ENCODE results near the gene EXTL2. TPM values are rescaled to one million over a fixed set of nuclear protein-coding genes. Genes with fewer than 3 reads are reported as not detected.

EXTL2 gene
- total RNA-seq, 2 donors from 2014 or later: 4.8 to 7.2 TPM

- Histone ChIP-seq H3K9me3 (no peaks in the 10 kb centered on the region), H3K9ac (ENCODE audit: low read depth in 2 of 2, low read length in 2 of 2) (no peak overlapping the region), H3K4me3 (no peak overlapping the region), H3K27me3 (no peaks in the 10 kb centered on the region), H3K4me1 (no peaks in the 10 kb centered on the region), H3K36me3 (no peaks in the 10 kb centered on the region), H3K27ac (no peak overlapping the region)
- intact Hi-C loops (cut with DNase I): no loop called here
- no peak for TF ChIP-seq CTCF (IDR thresholded peaks at IDR 0.05)
- DNase-seq: no peak
Observed at GRCh38 chr1:100881687-100882086, 13.0 kb downstream of the EXTL2 start.

- no peak for DNase-seq
- intact Hi-C loops (cut with DNase I): no loop called here
- Histone ChIP-seq H3K4me3 (no peak overlapping the region), H3K27me3 (no peaks in the 10 kb centered on the region), H3K36me3 (no peaks in the 10 kb centered on the region), H3K9ac (ENCODE audit: low read depth in 2 of 2, low read length in 2 of 2) (no peak overlapping the region), H3K9me3 (no peaks in the 10 kb centered on the region), H3K4me1 (no peaks in the 10 kb centered on the region), H3K27ac (no peak overlapping the region)
- no peak for TF ChIP-seq CTCF (IDR thresholded peaks at IDR 0.05)
Observed at GRCh38 chr1:100879422-100879821, 15.2 kb downstream of the EXTL2 start.

- H3K9me3 ChIP-seq: no peaks in the 10 kb centered on the region
- H3K4me1 ChIP-seq: no peaks in the 10 kb centered on the region
- H3K9ac ChIP-seq (ENCODE audit: low read depth in 2 of 2, low read length in 2 of 2): no peak overlapping the region
- no peak for TF ChIP-seq CTCF (IDR thresholded peaks at IDR 0.05)
- no peaks in the 10 kb centered on the region for H3K36me3 ChIP-seq
- H3K4me3 ChIP-seq: no peak overlapping the region
- no peak for DNase-seq
- no peaks in the 10 kb centered on the region for H3K27me3 ChIP-seq
- intact Hi-C loops (cut with DNase I): no loop called here
- no peak overlapping the region for H3K27ac ChIP-seq
Observed at GRCh38 chr1:100876291-100876690, 18.4 kb downstream of the EXTL2 start.

GRCh38 chr1:100875228-100875627 is 19.4 kb downstream of the EXTL2 start:
- Histone ChIP-seq H3K36me3 (no peaks in the 10 kb centered on the region), H3K27me3 (no peaks in the 10 kb centered on the region), H3K27ac (no peak overlapping the region), H3K4me1 (no peaks in the 10 kb centered on the region), H3K9ac (ENCODE audit: low read depth in 2 of 2, low read length in 2 of 2) (no peak overlapping the region), H3K9me3 (no peaks in the 10 kb centered on the region), H3K4me3 (no peak overlapping the region)
- TF ChIP-seq CTCF (IDR thresholded peaks at IDR 0.05): no peak
- no peak for DNase-seq
- intact Hi-C loops (cut with DNase I): no loop called here

- intact Hi-C loops (cut with DNase I): no loop called here
- Histone ChIP-seq H3K4me1 (no peaks in the 10 kb centered on the region), H3K27ac (no peak overlapping the region), H3K4me3 (no peak overlapping the region), H3K27me3 (no peaks in the 10 kb centered on the region), H3K36me3 (no peaks in the 10 kb centered on the region), H3K9me3 (no peaks in the 10 kb centered on the region), H3K9ac (ENCODE audit: low read depth in 2 of 2, low read length in 2 of 2) (no peak overlapping the region)
- no peak for DNase-seq
- TF ChIP-seq CTCF (IDR thresholded peaks at IDR 0.05): no peak
Observed at GRCh38 chr1:100874433-100874832, 20.2 kb downstream of the EXTL2 start.

- no peaks in the 10 kb centered on the region for H3K9me3 ChIP-seq
- DNase-seq: no peak
- intact Hi-C loops (cut with DNase I): loop anchor here (2.0 to 5.0 kb wide), 3 partner anchors 263 to 1063 kb away; no protein-coding TSS in a partner anchor
- H3K9ac ChIP-seq (ENCODE audit: low read depth in 2 of 2, low read length in 2 of 2): no peak overlapping the region
- TF ChIP-seq CTCF (IDR thresholded peaks at IDR 0.05): no peak
- H3K4me3 ChIP-seq: no peak overlapping the region
- no peaks in the 10 kb centered on the region for H3K36me3 ChIP-seq
- no peaks in the 10 kb centered on the region for H3K27me3 ChIP-seq
- no peak overlapping the region for H3K27ac ChIP-seq
- no peaks in the 10 kb centered on the region for H3K4me1 ChIP-seq
Observed at GRCh38 chr1:100869996-100870395, 24.6 kb downstream of the EXTL2 start.

Data from colonic mucosa (tissue), 4 donors.